Thyroid gland (tissue), 4 donors: ENCODE data around the gene MYOF. TPM values are rescaled to one million over a fixed set of nuclear protein-coding genes. Genes with fewer than 3 reads are reported as not detected.
A peak's percentile ranks its signal among the peaks of the same experiment; 100 is the strongest.
"Not testable (repeated sequence)": the region's sequence is repeated elsewhere in the genome, so short reads cannot be mapped to it uniquely, and the experiment has no call there.

Experiments used
- DNase-seq, 2 donors: peaks; one replicate each; pipeline ENCODE4 v3.0.0-alpha.2; 2019
- H3K27ac ChIP-seq, 3 donors: fragments of 200-600 bp; sonication (generic); 1 replicate in 2 of 3; 2 replicates in 1 of 3; pipeline ENCODE4 v1.5.1; 2016 to 2019; ENCODE audit warnings: mild to moderate bottlenecking in 1 of 3, moderate library complexity in 1 of 3
- H3K27me3 ChIP-seq: fragments of 200-600 bp; sonication (generic); one replicate; pipeline ENCODE4 v1.5.1; 2019
- H3K36me3 ChIP-seq, 2 donors: fragments of 200-600 bp; sonication (generic); one replicate each; pipeline ENCODE4 v1.5.1; 2016 to 2019
- H3K4me1 ChIP-seq, 2 donors: fragments of 200-600 bp; sonication (generic); one replicate each; pipeline ENCODE4 v1.5.1; 2017 to 2019
- H3K4me3 ChIP-seq, 3 donors: fragments of 200-600 bp; sonication (generic); replicated peaks in 1 of 3; 1 replicate in 2 of 3; 2 replicates in 1 of 3; pipeline ENCODE4 v1.5.1; 2016; ENCODE audit warnings: mild to moderate bottlenecking in 1 of 3
- H3K9me3 ChIP-seq: fragments of 200-600 bp; sonication (generic); one replicate; pipeline ENCODE4 v1.5.1; 2017
- CTCF ChIP-seq, 6 experiments: fragments of 200-600 bp in 3 of 6; fragments of 450-650 bp in 3 of 6; sonication (generic) in 3 of 6; IDR thresholded peaks; one replicate each; pipeline ENCODE4 v1.5.1; 2016 to 2019; ENCODE audit warnings: antibody characterized with exemption in 6 of 6, mild to moderate bottlenecking in 2 of 6, inconsistent platforms in 1 of 6, moderate library complexity in 1 of 6
- POLR2A ChIP-seq, 2 donors: fragments of 450-650 bp; IDR thresholded peaks; one replicate each; pipeline ENCODE4 v1.6.1; 2017; ENCODE audit warnings: antibody characterized with exemption in 2 of 2, mild to moderate bottlenecking in 2 of 2, moderate library complexity in 1 of 2
- WGBS, 2 donors: methylation state at CpG; one replicate each; pipeline ENCODE4 v1.1.5; 2017; 5-methylcytosine and 5-hydroxymethylcytosine counted together
- intact Hi-C: fragments of 100-400 bp; cut with DNase I; formaldehyde crosslinking; loops from one replicate; pipeline ENCODE4 v1.15.1; 2023
- total RNA-seq, 4 donors: library from RNA; depleted of rRNA; stranded (reverse); fragments of >200 nt; gene quantifications; one replicate each; pipeline ENCODE4 v1.2.3, GENCODE V29; 2016

The MYOF gene
- total RNA-seq, 4 donors from 2014 or later, result 72.3 to 210 (median 118) TPM

GRCh38 chr10:93468461-93469213 is 13.5 kb downstream of the MYOF start:
- peak overlapping the region; percentile 39 to 76 (median 44) for H3K27ac ChIP-seq
- H3K4me1 ChIP-seq, result peaks cover 35 to 60% of the 10 kb centered on the region in 2 donors
- WGBS, 2 donors, result 84 to 91% methylated on average over 10 of the region's 10 CpGs
- H3K9me3 ChIP-seq, result no peaks in the 10 kb centered on the region
- no peak overlapping the region for H3K4me3 ChIP-seq
- intact Hi-C loops, result no loop called here
- H3K36me3 ChIP-seq, result no peaks in the 10 kb centered on the region
- TF ChIP-seq POLR2A (IDR thresholded peaks at IDR 0.05) (no peak), CTCF (IDR thresholded peaks at IDR 0.05) (no peak)
- no peak for DNase-seq
- H3K27me3 ChIP-seq, result no peaks in the 10 kb centered on the region

GRCh38 chr10:93467635-93468034 is 14.5 kb downstream of the MYOF start:
- intact Hi-C loops, H3K36me3 ChIP-seq, DNase-seq, H3K9me3 ChIP-seq, H3K27me3 ChIP-seq, H3K4me3 ChIP-seq: not testable (repeated sequence)
- H3K27ac ChIP-seq, result peak overlapping the region; percentile 39 to 76 (median 44)
- peaks cover 35 to 64% of the 10 kb centered on the region in 2 donors for H3K4me1 ChIP-seq
- 90 to 92% methylated on average over 4 of the region's 4 CpGs for WGBS, 2 donors

GRCh38 chr10:93465806-93466675 is 16.1 kb downstream of the MYOF start:
- 8 to 18% methylated on average over 5 to 7 of the region's 8 CpGs for WGBS, 2 donors
- intact Hi-C loops, result no loop called here
- H3K4me3 ChIP-seq, result no peak overlapping the region

GRCh38 chr10:93464776-93465388 is 17.3 kb downstream of the MYOF start:
- no peak for TF ChIP-seq CTCF (IDR thresholded peaks at IDR 0.05)
- TF ChIP-seq POLR2A (IDR thresholded peaks at IDR 0.05), result no peak
- no peaks in the 10 kb centered on the region for H3K27me3 ChIP-seq
- intact Hi-C loops, result no loop called here
- H3K36me3 ChIP-seq, result no peaks in the 10 kb centered on the region
- no peak for DNase-seq
- peaks cover 40 to 73% of the 10 kb centered on the region in 2 donors for H3K4me1 ChIP-seq
- H3K4me3 ChIP-seq, result no peak overlapping the region
- H3K9me3 ChIP-seq, result no peaks in the 10 kb centered on the region
- 89 to 93% methylated on average over 5 of the region's 5 CpGs for whole genome bisulfite sequencing, 2 donors
- peak overlapping the region; percentile 92 to 97 (median 96) for H3K27ac ChIP-seq

More at GRCh38 chr10:93465806-93466675, 16.1 kb downstream of the MYOF start:
- peak in 1 of 2 donors; percentile 64 for TF ChIP-seq POLR2A (IDR thresholded peaks at IDR 0.05)
- TF ChIP-seq CTCF (IDR thresholded peaks at IDR 0.05), result no peak
- H3K9me3 ChIP-seq, result no peaks in the 10 kb centered on the region
- no peaks in the 10 kb centered on the region for H3K36me3 ChIP-seq
- peak overlapping the region; percentile 92 to 97 (median 96) for H3K27ac ChIP-seq
- H3K4me1 ChIP-seq, result peaks cover 43 to 70% of the 10 kb centered on the region in 2 donors
- peak; percentile 95 to 96 for DNase-seq
- H3K27me3 ChIP-seq, result no peaks in the 10 kb centered on the region

- intact Hi-C loops, result no loop called here
- Histone ChIP-seq H3K27me3 (no peaks in the 10 kb centered on the region), H3K9me3 (no peaks in the 10 kb centered on the region), H3K4me3 (no peak overlapping the region), H3K27ac (peak overlapping the region; percentile 92 to 97 (median 96)), H3K4me1 (peaks cover 44 to 83% of the 10 kb centered on the region in 2 donors), H3K36me3 (no peaks in the 10 kb centered on the region)
- peak in 1 of 2 donors; percentile 46 for DNase-seq
- TF ChIP-seq POLR2A (IDR thresholded peaks at IDR 0.05) (no peak), CTCF (IDR thresholded peaks at IDR 0.05) (no peak)
- WGBS, 2 donors, result 62 to 88% methylated on average over 6 of the region's 6 CpGs
Measured at GRCh38 chr10:93463723-93464476, 18.2 kb downstream of the MYOF start.
